GM19328 (cell line): ENCODE measurements around the gene RPLP2.

Experiments used
- ATAC-seq: cut with Tn5 transposase; IDR thresholded peaks from one replicate; pipeline ENCODE4 v1.9.1; 2021; ENCODE audit warnings: mild to moderate bottlenecking, moderate library complexity; ENCODE audit not compliant: unreplicated experiment

The RPLP2 gene

GRCh38 chr11:833114-833791 is 23.5 kb downstream of the RPLP2 start:
- ATAC-seq: no peak

DNA sequence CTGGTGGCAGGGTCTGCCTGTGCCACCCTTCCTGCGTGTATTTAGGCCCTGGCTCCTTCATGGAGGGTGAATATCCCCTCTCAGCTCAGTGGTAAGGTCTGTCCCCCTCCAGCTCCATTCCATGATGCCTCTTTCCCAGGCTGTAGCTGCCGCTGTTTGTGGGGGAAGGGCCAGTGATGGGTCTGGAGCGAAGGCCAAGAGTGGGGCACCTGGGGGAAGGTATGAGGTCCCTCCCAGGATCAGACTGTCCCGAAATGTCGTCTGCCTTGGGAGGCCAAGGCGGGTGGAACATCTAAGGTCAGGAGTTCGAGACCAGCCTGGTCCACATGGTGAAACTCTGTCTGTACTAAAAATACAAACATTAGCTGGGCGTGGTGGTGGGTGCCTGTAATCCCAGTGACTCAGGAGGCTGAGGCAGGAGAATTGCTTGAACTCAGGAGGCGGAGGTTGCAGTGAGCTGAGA is 24.1 kb downstream of the RPLP2 start:
- ATAC-seq: no peak

- ATAC-seq: no peak
Measured at GRCh38 chr11:834371-835316, 24.9 kb downstream of the RPLP2 start.

DNA sequence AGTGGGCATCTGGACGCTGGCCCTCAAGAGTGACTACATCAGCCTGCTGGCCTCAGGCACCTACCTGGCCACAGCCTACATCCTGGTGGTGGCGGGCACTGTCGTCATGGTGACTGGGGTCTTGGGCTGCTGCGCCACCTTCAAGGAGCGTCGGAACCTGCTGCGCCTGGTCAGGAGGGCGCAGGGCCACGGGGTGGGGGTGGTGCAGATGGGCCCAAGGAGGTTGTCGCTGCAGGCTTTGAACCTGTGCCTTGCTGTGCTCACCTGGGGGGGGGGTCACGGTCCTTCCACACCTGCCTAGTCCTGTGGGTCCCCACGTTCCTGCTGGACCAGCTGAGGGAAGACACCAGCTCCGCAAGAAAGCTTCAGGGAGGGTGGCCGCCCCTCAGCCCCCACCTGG is 26.5 kb downstream of the RPLP2 start:
- no peak for ATAC-seq

- no peak for ATAC-seq
Measured at GRCh38 chr11:836700-837099, 26.9 kb downstream of the RPLP2 start.

- ATAC-seq: no peak
Measured at GRCh38 chr11:837189-837989, 27.6 kb downstream of the RPLP2 start.

GRCh38 chr11:837990-838307 is 28.2 kb downstream of the RPLP2 start:
- ATAC-seq: no peak

DNA sequence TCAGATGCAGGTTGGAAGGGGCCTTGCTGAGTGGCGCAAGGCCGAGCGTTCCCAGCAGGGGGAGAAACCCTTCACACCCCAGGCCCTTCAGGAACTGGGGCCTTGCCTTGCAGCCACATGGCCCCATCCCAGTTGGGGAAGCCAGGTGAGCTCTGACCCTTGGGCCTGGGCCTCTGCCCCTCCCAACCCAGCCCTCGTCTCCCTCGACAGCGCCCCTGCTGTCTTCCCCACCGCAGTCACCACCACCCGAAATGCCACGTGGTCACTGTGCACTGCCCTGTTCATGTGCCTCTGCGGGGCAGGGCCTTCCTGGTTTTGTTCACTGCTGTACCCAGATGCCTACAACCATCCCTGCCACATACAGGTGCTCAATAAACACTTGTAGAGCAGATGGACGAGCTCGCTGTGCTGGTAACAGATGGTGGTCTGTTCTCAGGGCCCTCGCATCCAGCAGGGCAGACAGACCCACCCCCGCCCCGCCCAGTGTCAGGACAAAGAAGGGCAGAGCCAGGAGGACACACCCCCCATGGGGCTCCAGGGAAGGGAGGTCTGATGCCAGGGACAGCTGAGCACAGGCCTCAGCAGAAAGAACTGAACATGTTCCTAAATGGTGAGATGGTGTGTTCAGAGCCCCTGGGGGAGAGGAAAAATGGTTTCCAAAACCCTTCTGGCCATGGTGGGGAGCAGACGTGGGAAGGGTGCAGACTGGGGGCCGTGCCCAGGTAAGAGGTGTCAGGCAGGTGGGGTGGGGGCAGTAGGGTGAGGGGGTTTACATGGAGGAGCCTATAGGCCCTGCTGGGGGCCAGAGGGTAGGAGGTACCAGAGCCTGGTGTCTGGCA is 28.9 kb downstream of the RPLP2 start:
- no peak for ATAC-seq

DNA sequence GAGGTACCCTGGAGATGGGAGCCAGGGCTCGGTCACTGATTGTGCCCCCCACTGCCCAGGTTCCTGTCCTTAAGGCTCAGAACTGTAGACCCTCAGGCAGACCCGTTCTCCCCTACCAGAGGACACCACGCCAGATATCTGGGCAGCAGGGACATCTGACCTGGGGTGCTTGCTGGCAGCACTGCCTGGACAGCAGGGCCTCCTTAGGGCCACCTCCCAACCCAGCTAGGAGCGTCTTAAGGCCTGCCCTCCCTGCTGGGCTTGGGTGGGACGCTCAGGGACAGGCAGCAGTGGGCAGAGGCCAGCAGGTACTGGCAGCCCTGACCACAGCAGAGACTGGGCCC is 29.5 kb downstream of the RPLP2 start:
- ATAC-seq: no peak

- no peak for ATAC-seq
Measured at GRCh38 chr11:839875-840617, 30.3 kb downstream of the RPLP2 start.

- ATAC-seq: peak; percentile 12
Measured at GRCh38 chr11:841981-842369, 32.2 kb downstream of the RPLP2 start.

DNA sequence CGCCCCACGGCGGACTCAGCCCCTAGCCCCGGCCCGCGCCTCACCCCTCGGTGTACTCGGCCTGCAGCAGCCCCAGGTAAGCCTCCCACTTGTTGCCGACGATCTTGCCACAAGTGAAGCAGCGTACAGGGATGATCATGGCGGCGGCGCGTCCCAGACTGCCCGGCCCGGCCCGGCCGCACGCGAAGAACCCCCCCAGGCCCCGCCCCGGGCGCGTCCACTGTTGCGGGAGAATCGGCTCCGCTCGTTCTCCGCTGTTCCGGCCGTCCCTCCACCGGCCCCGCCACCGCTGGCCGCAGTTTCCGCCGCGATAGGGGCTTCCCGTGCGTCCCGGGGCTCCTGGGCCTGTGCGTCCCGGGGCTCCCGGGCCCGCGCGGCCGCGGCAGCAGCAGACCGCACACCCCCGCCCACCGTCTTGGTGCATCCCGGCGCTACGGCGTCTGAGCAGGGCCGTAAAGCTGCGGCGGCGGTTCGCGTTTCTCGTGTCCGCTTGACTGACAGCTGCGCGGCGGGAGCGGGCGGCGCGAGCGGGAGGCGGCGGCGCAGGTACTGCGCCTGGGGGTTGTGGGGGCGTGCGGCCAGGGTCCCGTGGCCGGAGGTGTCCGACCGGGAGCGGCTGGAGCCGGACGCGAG is 32.7 kb downstream of the RPLP2 start, which contains the start of the genes POLR2L and TSPAN4:
TSS of gene POLR2L (minus strand) at position 160 of the 633 bp plus-strand sequence. CDS start at position 139, 21 bp downstream.
TSS of gene TSPAN4 (plus strand) at position 483 of the 633 bp plus-strand sequence. CDS start 7,453 bp downstream, outside the sequence.
- peak; percentile 56 for ATAC-seq

DNA sequence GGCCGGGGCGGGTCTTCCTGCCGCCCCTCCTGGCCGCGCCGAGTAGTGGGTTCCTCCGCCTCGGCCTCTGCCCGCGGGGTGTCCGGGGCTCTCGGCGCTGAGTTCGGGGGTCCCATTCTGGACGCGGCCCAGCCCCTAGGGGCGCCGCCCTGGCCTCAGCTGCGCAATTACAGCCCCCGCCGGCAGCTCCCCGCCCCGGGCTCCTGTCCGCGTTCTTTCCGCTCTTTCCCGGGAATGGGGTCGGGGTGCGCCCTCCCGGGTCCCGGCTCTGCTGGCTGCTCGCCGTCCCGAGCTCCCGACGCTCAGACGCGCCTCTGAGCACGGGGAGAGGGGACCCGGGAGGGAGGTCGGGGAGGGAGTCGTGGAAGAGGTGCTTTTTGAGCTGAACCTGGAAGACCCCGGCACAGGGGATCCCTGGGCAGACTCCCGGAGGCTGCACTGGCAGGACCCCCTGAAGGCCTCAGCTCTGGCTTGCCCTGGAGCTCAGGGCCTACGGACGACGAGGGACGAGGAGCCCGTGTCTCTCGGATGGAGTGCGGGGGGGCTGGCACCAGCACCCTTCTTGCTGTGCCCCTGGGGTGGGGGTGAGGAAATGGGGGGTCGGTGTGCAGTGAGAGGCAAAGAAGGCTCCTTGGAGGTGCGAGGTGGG is 33.4 kb downstream of the RPLP2 start:
- ATAC-seq: no peak

- no peak for ATAC-seq
Measured at GRCh38 chr11:843818-844692, 34.3 kb downstream of the RPLP2 start.

- no peak for ATAC-seq
Measured at GRCh38 chr11:844693-845644, 35.2 kb downstream of the RPLP2 start.

- ATAC-seq: no peak
Measured at GRCh38 chr11:845872-846495, 36.2 kb downstream of the RPLP2 start.
